GM18909 (cell line): ENCODE measurements around the gene SCN9A.
"Not testable (repeated sequence)": the region's sequence is repeated elsewhere in the genome, so short reads cannot be mapped to it uniquely, and the experiment has no call there.

Experiments
- ATAC-seq: cut with Tn5 transposase; IDR thresholded peaks from one replicate; pipeline ENCODE4 v1.9.1; 2021; ENCODE audit warnings: mild to moderate bottlenecking; ENCODE audit not compliant: unreplicated experiment, poor library complexity

Gene SCN9A

GRCh38 chr2:166376488-166376828 lies 714 bp upstream of the SCN9A start:
- ATAC-seq: no peak

GRCh38 chr2:166375195-166375735 lies 479 bp downstream of the SCN9A start:
- no peak for ATAC-seq

GRCh38 chr2:166373951-166374350 lies 1.8 kb downstream of the SCN9A start:
- ATAC-seq: no peak

DNA sequence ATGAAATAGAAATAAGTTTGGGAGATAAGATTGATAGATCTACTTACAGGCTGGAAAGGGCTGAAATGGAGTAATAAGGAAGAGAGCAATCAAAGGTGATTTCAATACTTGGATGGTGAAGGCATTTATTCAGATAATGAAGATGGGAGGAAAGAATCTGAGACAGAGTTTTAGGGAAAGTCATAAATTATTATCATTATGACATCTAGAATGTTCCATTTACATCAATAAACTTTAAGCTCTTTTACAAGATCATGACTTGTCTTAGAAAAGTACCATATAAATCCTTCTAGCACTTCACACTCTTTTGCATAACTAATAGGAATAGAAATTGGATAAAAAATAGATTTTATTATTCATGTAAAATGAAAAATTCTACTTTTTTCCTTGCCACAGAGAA lies 2.2 kb downstream of the SCN9A start:
- no peak for ATAC-seq

DNA sequence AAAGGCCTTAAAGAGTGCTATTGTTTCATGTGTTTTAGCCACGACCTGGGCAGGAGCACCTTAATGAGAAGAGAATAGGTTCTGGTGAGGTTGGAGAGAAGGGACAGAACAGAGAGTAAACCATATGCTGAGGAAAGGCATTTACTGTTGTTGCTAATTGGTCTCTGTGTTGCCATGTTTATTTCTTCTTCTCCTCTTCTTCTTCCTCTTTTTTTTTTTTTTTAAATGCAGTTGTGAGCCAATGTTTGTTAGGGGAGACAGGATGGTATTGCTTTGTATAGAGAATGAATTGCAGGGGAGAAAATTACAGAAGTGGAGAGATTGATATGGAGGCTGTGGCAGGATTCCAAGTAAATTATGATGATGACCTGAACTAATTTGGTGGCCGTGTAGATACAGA lies 2.6 kb downstream of the SCN9A start:
- ATAC-seq: no peak

GRCh38 chr2:166372046-166372445 lies 3.7 kb downstream of the SCN9A start:
- no peak for ATAC-seq

GRCh38 chr2:166365803-166366420 lies 9.8 kb downstream of the SCN9A start:
- ATAC-seq: no peak

DNA sequence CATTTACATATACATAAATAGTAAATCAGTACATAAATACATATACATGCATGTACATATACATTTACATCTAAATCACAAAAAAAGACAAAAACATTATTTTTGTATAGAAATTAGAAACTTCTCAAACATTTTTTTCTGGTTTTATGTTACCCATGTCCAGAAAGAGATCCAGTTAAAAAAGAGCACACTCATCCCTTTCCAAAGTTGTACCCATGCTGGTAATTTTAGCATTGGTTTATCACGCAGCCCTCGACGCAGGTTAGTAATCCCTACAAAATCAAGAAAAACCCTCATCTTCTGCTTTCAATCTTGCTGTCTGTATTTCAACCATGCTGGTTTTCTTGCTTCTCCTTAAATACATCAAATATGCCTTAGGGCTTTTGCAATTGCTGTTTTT lies 10.5 kb downstream of the SCN9A start:
- no peak for ATAC-seq

- no peak for ATAC-seq
These were observed 11.1 kb downstream of the SCN9A start for GRCh38 chr2:166364476-166365161.

DNA sequence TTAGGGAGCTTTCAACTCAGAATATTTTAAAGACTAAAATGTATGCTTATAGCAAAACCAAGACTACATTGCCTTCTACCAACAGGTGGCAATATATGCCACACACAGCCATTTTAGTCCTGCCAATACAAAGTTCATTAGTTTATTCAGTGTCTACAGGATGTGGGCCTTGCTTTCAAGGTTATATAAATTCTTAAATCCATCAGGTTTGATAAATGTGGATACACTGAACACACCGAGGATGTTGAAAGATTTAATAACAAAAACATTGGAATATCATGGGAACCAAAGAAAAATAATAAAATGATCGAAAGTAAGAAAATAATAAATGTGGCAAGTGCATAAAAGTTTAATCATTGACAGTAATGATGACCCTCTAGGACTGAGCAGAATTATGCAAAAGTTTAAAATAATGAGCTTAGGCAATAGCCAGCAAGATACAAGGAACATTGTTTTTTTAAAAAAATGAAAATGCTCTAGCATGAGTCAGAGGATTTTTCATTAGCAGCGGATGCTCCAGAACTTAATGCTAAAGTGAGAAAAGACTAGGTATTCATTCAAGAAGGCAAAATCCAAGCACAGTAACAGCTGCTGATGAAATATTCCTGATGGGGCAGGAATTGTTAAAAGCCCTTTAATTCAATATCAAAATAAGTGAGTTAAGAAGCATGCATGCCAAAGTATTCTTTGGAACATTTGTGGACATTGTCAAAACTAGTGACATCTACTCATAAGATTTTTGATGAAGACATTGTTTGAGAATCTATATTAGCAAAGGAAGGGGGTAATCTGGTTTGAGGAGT lies 14.2 kb downstream of the SCN9A start:
- peak; percentile 73 for ATAC-seq

DNA sequence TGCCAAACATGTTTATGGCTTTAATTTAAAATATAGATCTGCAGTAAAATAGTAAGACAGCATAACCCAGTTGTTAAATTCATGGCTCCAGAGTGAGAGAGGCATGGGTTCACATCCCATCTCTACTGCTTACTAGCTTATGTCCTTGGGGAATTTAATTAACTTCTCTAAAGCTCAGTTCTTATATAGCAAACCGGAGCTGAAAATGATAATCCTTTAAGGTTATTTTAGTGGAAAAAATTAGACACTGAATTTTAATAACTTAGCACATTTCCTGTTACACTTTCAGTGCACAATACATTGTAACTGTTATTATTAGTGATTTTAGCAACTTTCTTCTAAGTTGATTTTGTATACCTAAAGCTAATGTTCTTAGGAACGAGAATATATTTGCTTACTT lies 14.8 kb downstream of the SCN9A start:
- ATAC-seq: no peak

- no peak for ATAC-seq
These were observed 15.3 kb downstream of the SCN9A start for GRCh38 chr2:166360426-166360825.

- ATAC-seq: not testable (repeated sequence)
These were observed 17.8 kb downstream of the SCN9A start for GRCh38 chr2:166357950-166358321.

DNA sequence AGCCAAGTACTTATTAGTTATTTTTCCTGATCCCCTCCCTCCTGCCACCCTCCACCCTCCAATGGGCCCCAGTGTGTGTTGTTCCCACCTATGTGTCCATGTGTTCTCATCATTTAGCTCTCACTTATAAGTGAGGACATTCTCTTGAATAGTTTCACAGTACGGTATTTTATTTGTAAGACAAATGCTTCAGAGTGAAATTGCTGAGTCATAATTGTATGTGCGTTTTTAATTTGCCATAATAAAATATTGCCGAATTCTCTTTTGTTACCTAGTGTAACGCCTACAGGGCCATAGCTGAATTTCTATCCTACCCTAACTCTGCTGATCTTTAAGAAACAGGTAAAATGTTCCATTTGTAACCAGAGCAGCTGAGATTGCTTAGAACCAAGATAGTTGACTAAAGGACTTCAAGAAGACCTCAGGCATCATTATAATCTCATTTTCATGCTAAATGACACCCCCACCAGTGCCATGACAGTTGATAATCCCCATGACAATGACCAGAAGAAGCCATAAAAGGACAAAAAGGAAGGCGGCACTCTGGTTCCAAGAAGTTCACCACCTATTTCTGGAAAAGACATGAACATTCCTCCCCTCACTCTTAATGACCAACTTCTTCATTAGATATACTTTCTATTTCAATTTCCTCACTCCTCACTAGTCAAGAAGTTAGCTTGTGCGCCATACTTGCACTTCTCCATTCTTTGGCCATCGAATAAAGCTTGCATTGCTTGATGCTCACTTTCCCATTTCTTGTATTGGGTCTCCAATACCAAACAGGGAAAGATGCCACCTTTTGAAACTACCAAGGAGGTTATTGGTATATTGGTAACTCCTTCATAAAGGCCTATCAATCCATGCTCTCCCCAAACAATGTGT lies 18.4 kb downstream of the SCN9A start:
- ATAC-seq: no peak

- no peak for ATAC-seq
These were observed 24.4 kb downstream of the SCN9A start for GRCh38 chr2:166351319-166351718.

DNA sequence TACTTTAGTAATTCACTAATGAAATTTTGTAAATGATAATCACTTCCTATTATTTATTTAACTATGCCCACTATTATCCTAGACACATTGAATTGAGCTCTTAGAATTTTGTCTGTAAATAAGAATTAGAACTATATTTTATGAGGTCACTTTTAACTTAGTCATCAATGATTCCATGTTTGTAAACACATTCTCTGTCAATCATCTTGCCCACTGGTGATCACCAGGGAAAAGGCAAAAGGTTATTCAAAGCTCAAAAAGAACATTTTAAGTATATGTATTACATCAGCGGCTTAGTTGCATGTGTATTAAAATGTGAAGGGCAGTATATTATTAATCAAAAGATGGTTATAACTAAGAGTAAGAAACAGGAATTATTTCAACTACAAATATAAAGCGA lies 25.2 kb downstream of the SCN9A start:
- no peak for ATAC-seq

GRCh38 chr2:166344286-166345113 lies 31.2 kb downstream of the SCN9A start:
- no peak for ATAC-seq

DNA sequence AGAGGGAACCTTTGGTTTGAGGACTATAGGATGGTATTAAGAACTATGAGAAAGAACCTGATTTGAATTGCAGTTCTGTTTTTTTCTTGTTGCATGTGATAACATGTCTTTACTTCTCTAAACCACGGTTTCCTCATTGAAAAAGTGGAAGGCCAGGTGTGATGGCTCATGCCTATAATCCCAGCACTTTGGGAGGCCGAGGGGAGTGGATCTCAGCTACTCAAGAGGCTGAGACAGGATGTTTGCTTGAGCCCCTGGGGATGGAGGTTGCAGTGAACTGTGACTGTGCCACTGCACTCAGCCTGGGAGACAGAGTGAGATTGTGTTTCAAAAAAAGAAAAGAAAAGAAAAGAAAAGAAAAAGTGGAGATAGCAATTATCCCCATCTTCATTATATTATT lies 32.3 kb downstream of the SCN9A start:
- ATAC-seq: peak; percentile 67

DNA sequence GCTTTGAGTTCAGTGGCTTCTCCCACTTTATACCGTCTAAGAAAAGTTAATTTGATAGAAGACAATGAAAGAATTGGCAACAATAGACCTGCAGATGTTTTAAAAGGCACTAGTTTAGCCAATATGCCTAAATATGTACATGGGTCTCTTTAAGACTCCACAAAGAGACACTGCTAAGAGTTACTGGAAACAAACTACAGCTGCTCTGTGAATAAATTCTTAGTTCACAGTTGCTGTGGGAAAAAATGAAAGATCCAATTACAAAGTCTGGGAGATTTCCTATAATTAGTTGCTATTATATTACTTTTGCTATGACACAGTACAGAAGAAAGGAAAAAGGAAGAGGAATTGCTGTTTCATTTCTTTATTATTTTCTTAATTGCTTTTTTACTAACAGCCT lies 34.3 kb downstream of the SCN9A start:
- no peak for ATAC-seq
